Embryonic facial prominence (tissue), 1 donor: Measurements from ENCODE around the gene OR6C76.
"Not testable (repeated sequence)": the region's sequence is repeated elsewhere in the genome, so short reads cannot be mapped to it uniquely, and the experiment has no call there.

Experiments used
- DNase-seq: peaks from one replicate; pipeline ENCODE4 v3.0.0-alpha.2; 2016; ENCODE audit errors: extremely low spot score

Gene OR6C76

DNA sequence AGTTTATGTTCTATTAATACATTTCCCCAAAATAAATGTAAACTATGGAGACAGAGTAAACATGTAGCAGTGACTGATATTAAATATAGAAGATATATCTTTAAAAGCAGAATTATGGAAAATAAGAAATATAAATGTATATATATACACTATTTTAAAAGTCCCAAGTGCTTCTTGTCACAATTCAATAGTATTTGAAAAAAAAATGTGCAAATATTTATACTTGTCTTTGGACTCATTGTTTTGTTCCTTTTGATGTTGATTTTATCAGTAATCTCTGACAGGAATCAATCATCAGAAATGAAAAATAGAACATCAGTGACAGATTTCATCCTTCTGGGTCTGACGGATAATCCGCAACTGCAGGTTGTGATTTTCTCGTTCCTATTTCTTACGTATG is at the start of gene OR6C76:
TSS of gene OR6C76 (plus strand) at position 301 of the 400 bp plus-strand sequence. CDS start at position 301, 0 bp downstream.
- no peak for DNase-seq

DNA sequence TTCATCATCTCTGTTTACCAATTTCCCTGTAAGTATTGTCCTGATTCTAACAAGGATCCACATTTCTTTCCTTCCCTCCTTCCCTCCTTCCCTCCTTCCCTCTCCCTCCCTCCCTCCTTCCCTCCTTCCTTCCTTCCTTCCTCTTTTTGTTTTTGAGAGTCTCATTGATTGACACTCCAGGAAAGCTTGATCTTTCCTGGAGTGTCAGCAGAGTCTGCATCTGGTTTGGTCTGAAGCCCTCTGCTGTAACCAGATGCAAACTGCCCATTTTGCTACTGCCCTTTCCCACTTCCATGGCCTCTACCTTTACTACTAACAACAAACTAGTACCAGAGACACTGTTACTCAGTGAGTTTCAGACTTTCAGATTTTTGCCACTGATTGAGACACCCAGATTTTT is 40.2 kb upstream of the OR6C76 start:
- no peak for DNase-seq

DNA sequence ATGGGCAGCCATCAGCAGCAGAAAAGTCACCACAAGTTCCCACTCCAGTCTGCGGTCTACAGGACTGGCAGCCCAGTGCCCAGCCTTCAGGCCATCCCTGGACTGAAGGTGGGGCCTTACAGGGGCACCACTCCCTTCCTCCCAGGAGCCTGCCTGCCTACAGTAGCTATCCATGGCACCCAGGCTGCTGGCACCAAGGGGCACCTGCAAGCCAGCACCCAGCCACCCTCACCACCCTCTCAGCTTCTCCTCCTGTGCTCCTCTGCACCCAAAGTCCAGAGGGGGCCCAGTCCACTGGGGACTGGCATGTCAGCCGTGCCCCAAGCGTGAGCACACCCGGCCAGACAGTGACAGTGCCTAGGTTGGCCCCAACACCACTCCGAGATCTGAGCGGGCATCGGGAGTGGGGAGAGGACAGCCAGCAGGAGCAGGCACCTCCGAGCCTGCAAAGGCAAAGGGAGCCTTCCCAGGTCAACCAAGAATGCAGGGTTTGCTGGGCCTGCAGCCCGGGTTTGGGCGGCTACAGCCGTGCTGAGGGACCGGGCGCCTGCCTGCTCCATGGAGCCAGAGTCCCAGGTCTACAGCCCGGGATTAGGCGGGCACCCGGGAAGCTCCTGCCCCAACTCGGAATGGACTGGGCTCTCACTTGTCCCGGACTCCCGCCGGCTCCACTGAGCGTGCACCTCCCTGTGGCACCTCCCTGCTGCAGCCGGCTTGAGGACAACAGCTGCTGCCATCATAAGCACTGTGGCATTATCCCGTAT is 33.8 kb upstream of the OR6C76 start:
- no peak for DNase-seq

DNA sequence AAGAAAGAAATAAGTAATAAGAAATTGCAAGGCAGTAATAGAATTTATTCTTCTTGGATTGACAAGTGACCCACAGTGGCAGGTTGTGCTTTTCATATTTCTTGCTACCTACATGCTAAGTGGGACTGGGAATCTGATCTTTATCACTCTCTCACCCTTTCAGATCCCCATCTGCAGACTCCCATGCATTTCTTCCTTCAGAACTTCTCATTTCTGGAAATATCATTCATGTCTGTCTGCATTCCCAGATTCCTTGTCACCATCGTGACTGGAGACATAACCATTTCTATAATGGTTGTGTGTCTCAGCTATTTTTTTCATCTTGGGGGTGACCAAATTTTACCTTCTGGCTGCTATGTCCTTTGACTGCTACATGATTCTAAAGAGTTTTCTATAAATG is 29.7 kb upstream of the OR6C76 start:
- no peak for DNase-seq

DNA sequence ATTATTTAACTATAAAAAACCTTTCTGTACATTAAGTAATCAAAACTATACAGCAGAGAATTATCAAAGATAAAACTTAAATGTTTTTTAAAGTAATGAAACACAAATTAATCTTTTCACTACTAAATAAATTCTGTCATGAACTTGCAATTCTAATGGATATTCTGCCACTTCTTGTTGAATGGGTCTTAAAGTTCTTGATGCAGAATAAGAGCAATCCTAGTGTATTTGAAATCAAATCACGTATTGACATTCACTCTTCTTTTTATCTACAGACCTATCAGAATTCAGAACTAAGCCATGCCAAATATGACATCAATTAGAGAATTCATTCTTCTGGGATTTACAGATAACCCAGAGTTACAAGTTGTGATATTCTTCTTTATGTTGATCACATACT is 25.8 kb upstream of the OR6C76 start, which contains the start of gene OR6C65:
TSS of gene OR6C65 (plus strand) at position 301 of the 400 bp plus-strand sequence. CDS start at position 301, 0 bp downstream.
- no peak for DNase-seq

DNA sequence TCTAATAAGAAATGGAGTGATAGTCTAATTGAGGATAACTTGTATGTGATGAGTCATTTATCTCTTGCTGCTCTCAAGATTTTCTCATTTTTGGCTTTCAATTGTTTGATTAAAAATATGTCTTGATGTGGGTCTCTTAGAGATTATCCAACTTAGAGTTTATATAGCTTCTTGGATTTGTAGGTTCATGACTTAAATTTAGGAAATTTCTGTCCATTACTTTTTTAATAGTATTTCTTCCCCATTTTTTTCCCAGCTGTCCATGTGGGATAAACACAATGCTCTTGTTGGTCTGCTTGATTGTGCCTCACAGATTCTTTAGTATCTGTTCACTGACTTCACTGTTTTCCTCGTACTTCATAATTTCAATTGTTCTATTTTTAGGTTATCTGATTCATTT is 18.2 kb upstream of the OR6C76 start:
- DNase-seq = no peak

DNA sequence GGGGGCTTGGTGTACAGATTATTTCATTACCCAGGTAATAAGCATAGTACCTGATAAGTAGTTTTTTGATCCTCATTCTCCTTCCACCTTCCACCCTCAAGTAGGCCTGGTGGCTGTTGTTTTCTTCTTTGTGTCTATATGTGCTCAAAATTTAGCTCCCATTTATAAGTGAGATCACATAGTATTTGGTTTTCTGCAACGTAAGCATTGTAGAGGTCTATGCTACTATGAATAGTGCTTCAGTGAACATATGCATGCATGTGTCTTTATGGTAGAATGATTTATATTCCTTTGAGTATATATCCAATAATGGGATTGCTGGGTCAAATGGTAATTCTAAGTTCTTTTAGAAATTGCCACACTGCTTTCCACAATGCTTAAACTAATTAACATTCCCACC is 16.9 kb upstream of the OR6C76 start:
- not testable (repeated sequence) for DNase-seq

DNA sequence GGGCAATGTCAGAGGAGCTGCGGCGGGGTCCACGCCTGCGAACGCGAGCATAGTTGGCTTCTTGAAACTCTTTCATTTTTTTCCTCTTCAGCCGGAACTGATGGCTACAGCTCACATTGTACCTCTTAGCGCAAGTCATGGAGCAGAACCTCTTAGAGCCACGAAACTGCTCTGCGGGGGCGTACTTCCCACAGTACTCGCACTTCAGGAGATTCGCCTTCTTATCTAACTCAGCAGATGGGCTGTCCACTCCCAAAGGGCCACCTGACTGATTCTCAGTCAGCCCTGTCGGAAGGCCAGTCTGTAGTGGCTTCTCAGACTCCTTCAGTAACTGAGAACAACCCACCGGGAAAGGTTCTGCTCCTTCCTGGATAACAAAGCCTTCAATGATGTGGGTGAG is 13.9 kb upstream of the OR6C76 start:
- DNase-seq = not testable (repeated sequence)

DNA sequence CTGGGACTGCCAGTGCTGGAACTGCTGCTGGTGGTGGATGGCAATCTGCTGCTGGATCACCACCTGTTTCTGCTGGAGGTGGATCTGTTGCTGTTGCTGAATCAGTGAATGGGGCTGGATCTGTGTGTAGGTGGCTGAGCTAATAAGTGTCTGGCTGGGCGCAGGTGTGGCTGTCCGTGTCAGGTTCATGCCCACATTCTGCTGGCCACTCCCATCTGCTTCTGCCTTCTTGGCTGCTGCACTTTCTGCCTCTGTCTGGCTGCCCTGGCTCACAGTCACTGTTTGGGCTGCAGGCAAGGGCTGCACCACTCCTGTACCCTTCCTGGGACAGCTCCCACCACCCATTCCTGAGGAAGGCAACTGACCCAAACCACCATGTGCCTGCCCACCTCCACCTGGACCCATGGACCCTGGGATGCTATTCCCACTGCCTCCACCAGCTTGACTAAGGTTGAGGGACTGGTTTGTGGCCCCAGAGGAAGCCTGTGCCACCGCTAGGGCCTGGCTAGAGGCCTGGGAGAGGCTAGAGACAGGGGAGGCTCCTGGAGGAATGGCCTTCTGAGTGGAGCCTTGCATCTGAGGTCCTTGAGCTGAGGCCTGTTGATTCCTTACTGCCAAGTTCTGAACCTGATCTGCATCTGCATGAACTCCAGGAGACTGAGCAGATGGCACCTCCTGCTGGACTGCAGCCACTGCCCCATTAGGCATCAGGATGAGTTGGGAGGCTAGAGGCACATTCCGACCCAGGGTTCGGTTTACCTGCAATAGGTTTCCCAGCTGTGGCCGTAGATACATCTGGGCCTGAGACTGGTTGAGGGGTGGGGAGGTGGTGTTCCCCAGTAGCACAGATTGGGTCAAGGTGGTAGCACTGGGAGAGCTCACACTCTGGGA is 12.3 kb upstream of the OR6C76 start:
- DNase-seq = not testable (repeated sequence)

DNA sequence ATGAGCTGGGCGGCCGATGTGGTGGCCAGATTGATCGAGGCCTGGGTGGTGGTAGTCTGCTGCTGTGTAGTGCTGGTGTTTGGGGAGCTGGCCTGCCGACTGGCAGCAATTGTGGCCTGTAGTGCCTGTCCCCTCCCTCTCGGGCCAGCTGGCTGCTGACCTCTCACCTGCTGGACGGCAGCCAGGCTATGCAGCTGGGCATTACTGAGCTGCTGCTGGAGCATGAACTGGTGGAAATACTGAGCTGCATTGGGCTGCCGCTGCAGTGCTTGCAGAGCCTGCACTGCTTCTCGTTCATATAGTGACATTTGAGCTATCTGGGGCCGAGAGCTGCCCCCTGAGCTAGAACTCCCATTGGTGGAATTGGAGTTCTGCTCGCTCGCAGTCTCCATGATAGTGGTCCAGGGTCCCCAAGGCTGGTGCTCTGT is 11.6 kb upstream of the OR6C76 start:
- DNase-seq = not testable (repeated sequence)

DNA sequence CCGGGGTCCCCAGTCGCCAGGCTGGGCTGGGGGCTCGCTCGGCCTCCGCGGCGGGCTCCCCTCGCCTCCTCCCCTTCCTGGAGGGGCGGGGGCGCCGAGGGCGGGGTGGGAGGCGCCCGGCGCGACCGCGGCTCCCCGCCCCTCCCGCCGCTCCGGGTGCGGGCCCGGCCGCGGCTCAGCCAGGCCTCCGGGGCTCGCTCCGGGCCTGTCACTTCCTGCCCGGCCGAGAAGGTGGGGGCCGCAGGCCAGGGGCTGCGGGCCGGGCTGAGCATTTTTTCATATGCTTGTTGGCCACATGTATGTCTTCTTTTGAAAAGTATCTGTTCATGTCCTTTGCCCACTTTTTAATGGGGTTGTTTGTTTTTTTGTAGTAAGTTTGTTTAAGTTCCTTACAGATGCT is 11.2 kb upstream of the OR6C76 start:
- not testable (repeated sequence) for DNase-seq

DNA sequence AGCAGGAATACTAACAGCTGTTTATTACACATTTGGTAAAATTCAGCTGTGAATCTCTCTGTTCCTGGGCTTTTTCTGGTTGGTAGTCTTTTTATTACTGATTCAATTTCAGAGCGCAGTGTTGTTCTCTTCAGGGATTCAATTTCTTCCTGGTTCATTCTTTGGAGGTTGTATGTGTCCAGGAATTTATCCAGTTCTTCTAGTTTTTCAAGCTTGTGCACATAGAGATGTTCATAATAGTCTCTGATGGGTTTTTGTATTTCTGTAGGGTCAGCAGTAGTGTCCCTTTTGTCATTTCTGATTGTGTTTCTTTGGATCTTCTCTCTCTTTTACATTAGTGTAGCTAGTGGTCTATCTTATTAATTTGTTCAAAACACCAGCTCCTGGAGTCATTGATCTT is 9.1 kb upstream of the OR6C76 start:
- DNase-seq = no peak

DNA sequence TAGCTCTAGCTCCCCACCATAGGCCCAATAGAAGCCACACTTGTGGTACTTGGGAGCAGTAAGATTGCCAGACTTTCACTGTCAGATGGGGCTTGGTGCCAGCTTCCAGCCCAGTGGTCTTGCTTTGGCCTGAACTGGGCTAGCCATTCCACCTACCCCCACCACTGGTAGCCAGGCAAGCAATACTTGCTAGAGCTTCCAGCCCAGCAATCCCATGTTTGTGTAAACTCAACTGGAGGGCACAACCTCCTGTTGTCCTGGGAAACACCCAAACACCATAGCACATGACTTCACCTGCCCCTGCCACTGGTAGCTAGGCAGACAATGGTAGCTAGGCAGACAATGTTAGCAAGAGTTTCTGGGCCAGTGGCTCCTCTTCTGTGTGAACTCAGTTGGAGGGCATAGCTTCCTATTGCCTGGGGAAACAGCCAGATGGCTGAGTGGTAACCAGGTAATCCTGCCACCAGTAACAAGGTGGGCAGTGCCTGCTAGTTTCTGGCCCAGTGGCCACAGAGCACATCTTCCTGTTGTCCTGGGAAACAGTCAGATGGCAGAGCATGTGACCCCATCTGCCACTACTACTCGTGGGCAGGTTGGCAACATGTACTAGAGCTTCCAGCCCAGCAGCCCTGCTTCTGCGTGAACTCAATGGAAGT is 5.6 kb upstream of the OR6C76 start:
- no peak for DNase-seq

DNA sequence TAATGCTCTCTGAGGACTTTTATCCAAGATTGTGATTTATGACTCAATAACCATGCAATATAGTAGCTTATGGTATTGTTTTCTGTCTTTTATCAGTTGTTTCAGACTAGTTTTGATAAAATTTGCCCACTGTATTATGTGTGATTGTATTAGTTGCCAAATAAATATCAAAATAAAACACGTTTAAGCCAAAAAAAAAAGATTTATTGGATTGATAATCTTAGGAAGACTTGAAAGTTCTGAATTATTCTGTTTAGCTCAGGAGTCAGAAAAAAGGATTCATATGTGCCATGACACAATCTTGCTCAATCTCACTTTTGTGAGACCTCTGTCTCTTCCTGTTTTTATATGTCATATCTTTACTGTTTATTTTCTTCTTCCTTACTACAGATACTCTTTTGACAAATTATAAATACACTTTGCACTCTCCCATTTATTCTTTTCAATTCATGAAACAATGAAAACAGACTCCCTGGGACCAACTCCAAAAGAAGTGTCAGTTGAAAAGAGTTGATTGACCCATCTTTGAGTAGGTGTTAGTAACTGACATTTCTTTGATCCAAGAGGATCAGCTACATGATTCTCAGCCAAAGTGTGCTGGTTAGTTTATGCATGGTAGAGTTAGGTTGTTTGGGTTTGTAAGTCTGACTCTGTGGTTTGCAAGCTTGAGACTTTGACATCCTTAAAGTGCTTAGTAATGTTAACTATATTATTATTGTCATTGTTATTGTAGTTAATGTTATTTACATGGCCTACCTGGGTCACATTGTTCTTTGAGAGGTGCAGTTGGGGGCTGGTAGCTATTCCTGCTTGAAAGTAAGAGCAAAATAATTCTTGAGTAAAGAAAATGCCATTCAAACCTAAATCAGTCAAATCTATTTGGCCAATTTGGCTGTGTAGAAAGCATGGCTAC is 2.5 kb downstream of the OR6C76 start:
- no peak for DNase-seq

DNA sequence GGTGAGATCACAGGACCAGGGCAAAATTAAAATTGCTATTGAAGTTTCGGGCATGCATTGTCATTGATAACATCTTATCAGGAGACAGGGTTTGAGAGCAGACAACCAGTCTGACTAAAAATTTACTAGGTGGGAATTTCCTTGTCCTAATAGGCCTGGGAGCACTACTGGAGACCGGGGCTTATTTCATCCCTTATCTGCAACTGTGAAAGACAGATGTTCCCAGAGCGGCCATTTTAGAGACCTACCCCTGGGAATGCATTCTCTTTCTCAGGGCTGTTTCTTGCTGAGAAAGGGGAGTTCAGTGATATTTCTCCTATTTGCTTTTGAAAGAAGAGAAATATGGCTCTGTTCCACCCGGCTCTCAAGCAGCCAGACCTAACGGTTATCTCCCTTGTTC is 15.2 kb downstream of the OR6C76 start:
- not testable (repeated sequence) for DNase-seq

DNA sequence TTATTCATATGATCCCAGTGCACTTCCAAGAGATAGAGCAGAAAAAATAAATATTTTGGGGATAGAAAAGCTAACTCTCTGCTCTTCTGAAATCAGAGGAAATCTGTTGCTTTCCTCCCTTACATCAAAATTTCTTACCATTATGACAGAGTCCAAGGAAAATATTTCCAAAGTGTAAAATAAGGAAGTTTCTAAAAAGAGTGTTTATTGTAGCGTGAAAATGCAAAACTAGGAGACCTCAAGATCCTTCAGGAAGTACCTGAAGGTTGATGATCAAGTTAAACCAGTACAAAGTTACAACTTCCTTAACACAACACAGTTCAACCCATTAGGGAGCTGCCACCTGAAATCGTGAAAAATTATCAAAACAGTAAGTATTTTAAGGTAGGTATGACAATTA is 17.7 kb downstream of the OR6C76 start, which contains the start of gene OR6C2:
TSS of gene OR6C2 (plus strand) at position 301 of the 400 bp plus-strand sequence. CDS start 8,138 bp downstream, outside the sequence.
- DNase-seq = no peak

DNA sequence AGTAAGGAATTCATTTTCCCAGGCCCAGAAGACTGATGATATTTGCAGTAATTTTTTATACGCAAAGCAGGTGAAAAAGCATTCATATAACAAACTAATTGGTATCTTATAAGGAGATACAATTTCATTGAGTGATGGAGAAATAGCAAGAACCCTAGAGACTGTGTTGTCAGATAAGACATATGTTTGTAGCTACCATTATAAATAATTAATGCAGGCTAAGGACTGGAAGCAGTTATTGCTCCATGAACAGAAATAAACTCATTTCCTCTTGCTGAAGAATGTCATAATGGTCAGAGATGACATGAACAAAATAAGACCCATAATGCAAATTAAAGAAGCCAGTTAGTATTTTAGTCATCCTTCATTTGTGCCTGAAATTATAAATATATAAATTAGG is 19.3 kb downstream of the OR6C76 start:
- no peak for DNase-seq

DNA sequence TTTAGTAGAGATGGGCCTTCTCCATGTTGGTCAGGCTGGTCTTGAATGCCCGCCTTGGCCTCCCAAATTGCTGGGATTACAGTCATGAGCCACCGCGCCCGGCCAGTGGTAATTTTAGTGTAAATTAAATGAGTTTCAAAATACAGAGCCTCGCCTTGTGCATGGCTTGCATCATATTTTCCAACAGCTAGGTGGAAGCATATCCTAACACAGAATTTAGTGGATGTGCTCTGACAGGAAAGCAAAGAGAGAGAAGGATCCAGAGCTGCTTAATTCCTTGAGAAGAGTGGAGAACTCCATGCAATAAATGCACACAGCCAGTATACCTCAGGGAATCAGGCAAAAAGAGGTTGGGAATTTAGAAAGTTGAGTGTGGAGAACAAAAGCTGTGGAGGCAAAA is 20.3 kb downstream of the OR6C76 start:
- no peak for DNase-seq

DNA sequence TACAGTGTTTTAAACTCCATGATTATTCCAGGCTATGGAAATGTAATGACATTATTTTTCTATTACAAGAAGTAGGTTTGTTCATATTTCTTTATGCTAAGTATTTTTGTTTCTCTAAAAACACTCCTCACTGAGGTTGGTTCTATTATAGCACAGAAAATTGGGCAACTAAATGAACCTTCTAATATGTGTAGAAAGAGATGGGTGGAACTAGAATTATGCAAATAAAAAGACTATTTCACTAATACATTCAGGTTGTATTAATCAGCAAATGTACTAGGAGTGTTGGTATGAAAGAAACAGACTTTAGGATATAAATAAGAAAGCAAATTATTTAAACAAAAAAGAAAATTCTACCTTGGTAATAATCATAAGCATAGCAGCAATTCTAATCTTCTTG is 22.8 kb downstream of the OR6C76 start:
- no peak for DNase-seq

DNA sequence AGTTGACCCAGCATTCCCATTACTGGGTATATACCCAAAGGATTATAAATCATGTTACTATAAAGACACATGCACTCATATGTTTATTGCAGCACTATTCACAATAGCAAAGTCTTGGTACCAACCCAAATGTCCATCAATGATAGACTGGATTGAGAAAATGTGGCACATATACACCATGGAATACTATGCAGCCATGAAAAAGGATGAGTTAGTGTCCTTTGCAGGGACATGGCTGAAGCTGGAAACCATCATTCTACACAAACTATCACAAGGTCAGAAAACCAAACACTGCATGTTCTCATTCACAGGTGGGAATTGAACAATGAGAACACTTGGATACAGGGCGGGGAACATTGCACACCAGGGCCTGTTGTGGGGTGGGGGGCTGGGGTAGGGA is 38.9 kb downstream of the OR6C76 start:
- not testable (repeated sequence) for DNase-seq

DNA sequence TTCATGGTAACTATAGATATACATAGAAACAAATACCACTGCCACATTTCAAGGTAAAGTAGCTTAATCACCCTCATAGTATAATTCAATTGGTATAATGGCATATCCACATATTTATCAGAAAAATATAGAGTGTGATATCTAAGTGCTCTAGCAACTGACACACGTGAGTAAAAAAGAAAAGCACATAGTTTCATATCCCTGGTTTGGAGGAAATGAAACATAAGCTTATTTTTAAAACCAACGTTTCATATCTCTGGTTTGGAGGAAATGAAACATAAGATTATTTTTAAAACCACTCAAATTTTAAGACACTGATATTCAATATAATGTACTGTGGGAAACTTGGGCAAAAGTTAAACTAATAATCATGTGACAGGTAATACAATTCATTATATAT is 41.8 kb downstream of the OR6C76 start:
- DNase-seq = no peak
